Stomach smooth muscle (tissue), 2 donors: ENCODE data around the gene NAALADL2.
"Not testable (repeated sequence)": the region's sequence is repeated elsewhere in the genome, so short reads cannot be mapped to it uniquely, and the experiment has no call there.

Experiments used
- H3K27ac ChIP-seq: one replicate; pipeline ENCODE4 v1.7.0; 2013; ENCODE audit warnings: mild to moderate bottlenecking, low read length, inconsistent platforms
- H3K27me3 ChIP-seq, 2 donors: one replicate each; pipeline ENCODE4 v1.7.0; 2013; ENCODE audit warnings: low read length in 2 of 2; ENCODE audit not compliant: insufficient read depth in 2 of 2, control insufficient read depth in 1 of 2
- H3K36me3 ChIP-seq, 2 donors: one replicate each; pipeline ENCODE4 v1.7.0; 2013; ENCODE audit warnings: low read length in 2 of 2; ENCODE audit not compliant: control insufficient read depth in 2 of 2, insufficient read depth in 2 of 2
- H3K4me1 ChIP-seq: one replicate; pipeline ENCODE4 v1.7.0; 2013; ENCODE audit warnings: low read length; ENCODE audit not compliant: control insufficient read depth, insufficient read depth
- H3K4me3 ChIP-seq, 2 donors: one replicate each; pipeline ENCODE4 v1.7.0; 2013; ENCODE audit warnings: low read length in 2 of 2
- H3K9ac ChIP-seq, 2 donors: one replicate each; pipeline ENCODE4 v1.7.0; 2013; ENCODE audit warnings: low read length in 2 of 2, mild to moderate bottlenecking in 1 of 2
- H3K9me3 ChIP-seq, 2 donors: one replicate each; pipeline ENCODE4 v1.7.0; 2013; ENCODE audit warnings: low read length in 2 of 2; ENCODE audit not compliant: control insufficient read depth in 2 of 2
- donor health status: healthy.
- donor health status: Pancreatic carcinoma.

NAALADL2 gene

GRCh38 chr3:175129571-175129970, 270.4 kb downstream of the NAALADL2 start:
- Histone ChIP-seq H3K27ac (no peak overlapping the region), H3K4me1 (no peaks in the 10 kb centered on the region), H3K9ac (no peak overlapping the region), H3K36me3 (no peaks in the 10 kb centered on the region), H3K9me3 (no peaks in the 10 kb centered on the region), H3K4me3 (no peak overlapping the region), H3K27me3 (no peaks in the 10 kb centered on the region)

- H3K27ac ChIP-seq, H3K27me3 ChIP-seq, H3K9ac ChIP-seq, H3K9me3 ChIP-seq, H3K4me3 ChIP-seq, H3K4me1 ChIP-seq, H3K36me3 ChIP-seq: not testable (repeated sequence)
These were observed 272.7 kb downstream of the NAALADL2 start for GRCh38 chr3:175131866-175132265.

- H3K9me3 ChIP-seq, H3K27me3 ChIP-seq, H3K9ac ChIP-seq, H3K27ac ChIP-seq, H3K4me1 ChIP-seq, H3K36me3 ChIP-seq, H3K4me3 ChIP-seq: not testable (repeated sequence)
These were observed 273.6 kb downstream of the NAALADL2 start for GRCh38 chr3:175132706-175133105.

GRCh38 chr3:175144368-175144767, 285.2 kb downstream of the NAALADL2 start:
- H3K9ac ChIP-seq, result no peak overlapping the region
- H3K36me3 ChIP-seq, result no peaks in the 10 kb centered on the region
- H3K9me3 ChIP-seq, result no peaks in the 10 kb centered on the region
- H3K4me3 ChIP-seq, result no peak overlapping the region
- H3K4me1 ChIP-seq, result no peaks in the 10 kb centered on the region
- no peaks in the 10 kb centered on the region for H3K27me3 ChIP-seq
- no peak overlapping the region for H3K27ac ChIP-seq

- H3K27me3 ChIP-seq, result no peaks in the 10 kb centered on the region
- no peak overlapping the region for H3K9ac ChIP-seq
- H3K27ac ChIP-seq, result no peak overlapping the region
- no peaks in the 10 kb centered on the region for H3K9me3 ChIP-seq
- no peaks in the 10 kb centered on the region for H3K4me1 ChIP-seq
- H3K36me3 ChIP-seq, result no peaks in the 10 kb centered on the region
- H3K4me3 ChIP-seq, result no peak overlapping the region
These were observed 287.1 kb downstream of the NAALADL2 start for GRCh38 chr3:175146258-175146657.

GRCh38 chr3:175149675-175150074, 290.5 kb downstream of the NAALADL2 start:
- H3K4me3 ChIP-seq, result no peak overlapping the region
- H3K4me1 ChIP-seq, result no peaks in the 10 kb centered on the region
- no peak overlapping the region for H3K9ac ChIP-seq
- no peaks in the 10 kb centered on the region for H3K36me3 ChIP-seq
- H3K9me3 ChIP-seq, result no peaks in the 10 kb centered on the region
- no peaks in the 10 kb centered on the region for H3K27me3 ChIP-seq
- no peak overlapping the region for H3K27ac ChIP-seq

GRCh38 chr3:175150812-175151401, 291.8 kb downstream of the NAALADL2 start:
- Histone ChIP-seq H3K27me3 (no peaks in the 10 kb centered on the region), H3K27ac (no peak overlapping the region)

GRCh38 chr3:175153595-175153994, 294.5 kb downstream of the NAALADL2 start:
- Histone ChIP-seq H3K27ac (no peak overlapping the region), H3K4me1 (no peaks in the 10 kb centered on the region), H3K36me3 (no peaks in the 10 kb centered on the region), H3K4me3 (no peak overlapping the region), H3K27me3 (no peaks in the 10 kb centered on the region), H3K9me3 (no peaks in the 10 kb centered on the region), H3K9ac (no peak overlapping the region)

More at GRCh38 chr3:175150812-175151401, 291.8 kb downstream of the NAALADL2 start:
- H3K36me3 ChIP-seq, result no peaks in the 10 kb centered on the region
- no peak overlapping the region for H3K4me3 ChIP-seq
- no peaks in the 10 kb centered on the region for H3K4me1 ChIP-seq
- no peak overlapping the region for H3K9ac ChIP-seq
- no peaks in the 10 kb centered on the region for H3K9me3 ChIP-seq

- Histone ChIP-seq H3K9me3 (no peaks in the 10 kb centered on the region), H3K4me3 (no peak overlapping the region), H3K4me1 (no peaks in the 10 kb centered on the region), H3K9ac (no peak overlapping the region), H3K36me3 (no peaks in the 10 kb centered on the region), H3K27me3 (no peaks in the 10 kb centered on the region), H3K27ac (no peak overlapping the region)
These were observed 296.0 kb downstream of the NAALADL2 start for GRCh38 chr3:175155172-175155571.

- no peak overlapping the region for H3K9ac ChIP-seq
These were observed 300.1 kb downstream of the NAALADL2 start for GRCh38 chr3:175159202-175159601.

GRCh38 chr3:175161291-175161690, 302.2 kb downstream of the NAALADL2 start:
- no peak overlapping the region for H3K27ac ChIP-seq
- H3K4me3 ChIP-seq, result no peak overlapping the region
- no peak overlapping the region for H3K9ac ChIP-seq
- no peaks in the 10 kb centered on the region for H3K36me3 ChIP-seq
- H3K27me3 ChIP-seq, result no peaks in the 10 kb centered on the region
- no peaks in the 10 kb centered on the region for H3K4me1 ChIP-seq
- no peaks in the 10 kb centered on the region for H3K9me3 ChIP-seq

More at GRCh38 chr3:175159202-175159601, 300.1 kb downstream of the NAALADL2 start:
- no peaks in the 10 kb centered on the region for H3K27me3 ChIP-seq
- no peaks in the 10 kb centered on the region for H3K4me1 ChIP-seq
- H3K9me3 ChIP-seq, result no peaks in the 10 kb centered on the region
- no peaks in the 10 kb centered on the region for H3K36me3 ChIP-seq
- no peak overlapping the region for H3K27ac ChIP-seq
- H3K4me3 ChIP-seq, result no peak overlapping the region
